GM18520 (cell line): Measurements from ENCODE around the gene KCNMA1.

ENCODE experiments used
- ATAC-seq: cut with Tn5 transposase; IDR thresholded peaks from one replicate; pipeline ENCODE4 v1.9.1; 2021; ENCODE audit not compliant: unreplicated experiment

Gene KCNMA1

DNA sequence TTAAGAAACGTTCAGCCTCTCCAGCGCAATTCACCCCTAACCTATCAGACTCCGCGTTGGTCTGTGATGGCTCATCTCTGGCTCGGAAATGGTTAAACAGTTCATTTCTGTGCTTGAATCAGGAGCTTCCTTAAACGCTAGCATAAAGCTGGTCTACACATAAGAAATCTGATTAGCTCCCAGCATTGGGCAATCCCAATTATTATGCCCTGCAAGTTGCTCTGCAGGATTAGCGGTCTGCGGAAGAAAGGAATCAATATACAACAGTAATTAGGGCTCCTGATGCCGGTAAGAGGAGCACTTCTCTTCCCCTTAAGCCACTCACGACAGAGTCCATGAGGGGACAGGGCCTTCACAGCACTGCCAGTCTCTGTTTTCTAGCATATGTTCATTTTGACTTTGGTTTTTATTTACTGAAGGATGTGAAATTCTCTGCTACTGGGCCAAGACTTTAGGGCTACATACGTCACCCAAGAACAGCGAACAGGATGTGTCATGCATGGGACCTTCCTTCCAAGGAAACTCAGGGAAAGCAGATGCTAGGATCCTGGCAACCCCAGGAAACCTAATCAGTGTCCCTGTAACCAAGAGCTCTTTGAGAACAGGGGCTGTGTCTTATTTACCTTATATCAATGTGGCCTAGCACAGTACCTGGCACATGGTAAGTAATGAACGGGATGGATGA is 324.4 kb downstream of the KCNMA1 start:
- no peak for ATAC-seq

DNA sequence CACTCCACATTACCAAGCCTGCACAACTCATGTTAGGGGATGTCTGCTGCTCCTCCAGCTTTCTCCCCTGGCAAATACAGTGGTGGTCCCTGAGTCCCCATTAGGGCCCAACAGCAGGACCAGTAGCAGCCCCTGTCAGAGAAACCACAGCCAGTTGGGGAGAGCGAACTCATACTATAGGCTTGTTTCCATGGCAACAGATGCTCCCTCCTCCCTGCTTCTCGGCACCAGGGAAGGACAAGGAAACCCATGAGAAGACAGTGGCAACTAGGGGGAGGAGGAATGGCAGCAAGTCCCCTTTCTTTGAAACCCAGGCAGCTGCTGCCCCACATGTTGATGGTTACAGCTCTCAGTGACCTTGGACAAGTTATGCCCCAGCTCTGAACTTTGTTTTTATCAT is 326.4 kb downstream of the KCNMA1 start:
- no peak for ATAC-seq

DNA sequence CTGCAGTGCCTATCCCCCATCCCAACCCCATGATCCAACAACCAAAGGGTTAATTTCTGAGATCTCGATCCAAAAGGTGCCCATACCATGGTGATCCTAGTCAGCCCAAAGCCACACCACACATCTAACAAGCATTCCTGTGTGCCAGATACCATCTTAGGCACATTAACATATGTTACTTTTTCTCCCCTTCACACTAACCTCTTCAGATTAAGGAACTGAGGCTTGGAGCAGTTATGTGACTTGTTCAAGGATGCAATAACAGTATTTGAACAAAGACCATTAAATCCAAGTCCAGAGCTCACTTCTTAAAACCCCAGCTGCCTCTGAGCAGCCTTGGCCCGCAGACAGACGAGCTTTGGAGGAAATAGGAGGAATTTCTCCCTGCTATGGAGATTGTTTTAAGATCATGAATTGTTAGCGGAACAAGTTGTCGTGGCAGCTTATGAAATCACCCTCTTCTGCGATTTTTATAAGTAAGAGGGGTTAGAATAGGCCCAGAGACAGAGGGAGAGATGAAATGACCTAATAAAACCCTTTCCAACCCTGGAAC is 327.2 kb downstream of the KCNMA1 start:
- no peak for ATAC-seq

DNA sequence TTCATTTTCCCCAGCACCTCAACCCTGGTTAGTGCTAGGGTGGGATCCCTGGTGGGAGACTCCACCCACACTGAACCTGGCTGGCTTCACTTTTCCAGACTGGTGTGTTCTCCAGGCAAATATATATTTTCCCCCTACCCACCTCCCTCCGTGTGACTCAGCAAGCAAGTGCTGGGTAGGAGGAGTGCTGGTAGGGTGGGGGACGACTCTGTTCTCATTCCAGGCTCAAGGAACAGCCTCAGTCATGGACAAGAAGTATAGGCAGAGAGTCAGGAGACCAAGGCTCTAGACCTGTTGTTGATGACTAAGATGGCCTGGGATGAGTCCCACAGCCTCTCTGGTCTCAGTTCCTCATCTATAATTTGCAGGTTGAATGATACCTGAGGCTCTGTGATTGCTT is 328.1 kb downstream of the KCNMA1 start:
- no peak for ATAC-seq

DNA sequence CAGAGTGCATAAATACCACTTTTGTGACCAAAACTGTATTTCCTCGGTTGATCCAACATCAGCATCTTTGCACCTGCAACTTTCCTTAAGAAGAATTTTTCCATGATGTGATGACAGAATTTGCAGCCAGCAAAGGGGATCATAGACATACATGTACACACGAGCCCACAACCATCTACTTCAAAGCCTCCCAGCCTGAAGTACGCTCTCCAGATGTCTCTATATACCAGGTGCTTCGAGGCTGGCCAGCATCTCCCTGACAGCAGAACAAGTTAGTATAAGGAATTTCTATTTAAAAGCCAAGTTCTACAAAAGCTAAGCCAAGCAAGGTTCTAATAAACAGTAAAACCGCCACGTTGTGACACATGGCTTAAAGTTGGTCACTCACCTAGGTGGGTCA is 328.5 kb downstream of the KCNMA1 start:
- ATAC-seq: no peak

DNA sequence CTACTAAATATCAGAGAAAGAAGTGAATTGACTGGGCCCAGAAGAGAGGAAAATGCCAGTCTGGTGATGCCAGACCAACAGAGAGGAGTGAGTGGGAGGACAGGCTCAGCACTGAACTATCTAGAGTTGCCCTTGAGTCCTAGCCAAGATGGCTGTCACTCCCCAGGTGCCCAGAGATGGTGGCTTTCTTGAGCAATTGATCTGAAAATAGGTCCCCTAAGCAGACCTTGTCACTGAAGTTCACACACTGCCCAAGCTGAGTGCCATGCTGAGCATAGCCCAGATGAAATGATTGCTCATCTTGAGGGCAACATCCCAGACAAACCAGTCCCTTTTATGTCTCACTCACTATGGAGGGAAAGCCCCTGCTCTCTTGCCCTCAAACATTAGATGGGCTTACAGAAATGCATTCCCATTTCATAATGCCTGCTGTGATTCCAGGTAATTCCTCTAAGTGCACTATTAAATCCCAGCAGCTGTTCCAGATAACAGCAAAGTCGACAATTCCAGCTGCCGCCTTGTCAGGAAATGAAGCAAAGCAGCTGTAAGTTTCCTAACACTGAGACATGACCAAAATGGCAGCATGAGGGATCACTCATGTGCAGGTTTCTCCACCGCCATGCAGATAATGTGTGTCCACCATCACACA is 329.4 kb downstream of the KCNMA1 start:
- ATAC-seq: no peak

DNA sequence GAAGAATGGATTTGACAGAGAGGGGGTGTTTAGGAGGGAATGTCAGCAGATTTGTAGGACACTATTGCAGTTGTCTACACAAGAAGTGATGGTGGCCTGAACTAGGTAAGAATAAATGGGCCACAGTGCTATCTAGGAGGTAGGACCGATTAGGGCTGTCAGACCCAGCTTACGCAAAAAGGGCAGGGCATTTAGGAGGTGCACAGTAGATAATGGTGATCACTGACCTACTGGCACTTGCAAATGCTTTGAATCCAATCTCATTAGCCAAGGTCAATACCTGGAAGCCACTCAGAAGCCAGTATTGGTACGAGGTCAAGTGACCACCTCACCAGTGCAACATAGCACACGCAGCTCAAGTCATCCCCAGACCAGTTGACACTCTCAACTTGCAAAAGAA is 330.9 kb downstream of the KCNMA1 start:
- ATAC-seq: no peak

DNA sequence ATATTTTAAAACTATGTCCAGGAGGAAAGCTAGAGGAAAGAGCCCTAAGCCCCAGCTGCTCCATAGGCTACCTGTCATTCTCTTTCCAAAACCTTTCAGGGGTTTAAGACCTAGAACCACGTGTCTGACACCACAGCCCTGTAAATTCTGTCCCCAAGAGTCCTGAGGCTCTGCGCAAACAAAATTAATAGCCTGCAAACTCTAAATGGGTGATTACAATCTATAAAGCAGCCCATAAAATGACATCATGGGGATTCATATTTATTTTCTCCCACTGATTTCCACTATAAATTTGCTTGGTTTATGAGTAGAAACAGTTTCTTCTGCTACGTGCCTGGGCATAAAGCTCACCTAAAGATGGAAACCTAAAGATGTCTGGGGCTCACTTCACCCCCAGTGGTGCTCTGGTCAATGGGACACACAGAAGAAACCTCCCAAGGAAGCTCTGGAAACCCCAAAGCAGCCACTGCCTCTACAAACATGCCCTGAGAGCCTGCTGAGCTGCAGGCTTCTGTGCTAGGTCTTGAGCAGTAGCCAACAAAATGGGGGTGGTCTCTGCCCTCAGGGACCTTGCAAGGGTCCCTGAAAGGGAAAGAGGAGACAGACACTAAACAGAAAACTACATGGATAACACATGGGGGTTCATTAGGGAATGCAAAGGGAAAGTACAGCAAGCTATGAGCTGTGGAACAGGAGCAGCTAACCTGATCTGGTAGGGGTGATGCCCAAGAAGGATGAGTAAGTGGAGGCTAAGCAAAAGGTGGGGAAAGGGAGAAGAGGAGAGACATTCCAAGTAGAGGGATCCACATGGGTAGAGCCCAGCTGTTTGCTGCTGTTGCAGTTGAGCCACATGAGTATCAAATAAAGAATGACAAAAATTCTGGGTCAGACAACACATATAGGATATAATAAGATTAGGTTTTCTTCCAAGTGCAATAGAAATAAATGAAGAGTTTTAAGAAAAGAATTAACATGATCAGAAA is 331.7 kb downstream of the KCNMA1 start:
- no peak for ATAC-seq

DNA sequence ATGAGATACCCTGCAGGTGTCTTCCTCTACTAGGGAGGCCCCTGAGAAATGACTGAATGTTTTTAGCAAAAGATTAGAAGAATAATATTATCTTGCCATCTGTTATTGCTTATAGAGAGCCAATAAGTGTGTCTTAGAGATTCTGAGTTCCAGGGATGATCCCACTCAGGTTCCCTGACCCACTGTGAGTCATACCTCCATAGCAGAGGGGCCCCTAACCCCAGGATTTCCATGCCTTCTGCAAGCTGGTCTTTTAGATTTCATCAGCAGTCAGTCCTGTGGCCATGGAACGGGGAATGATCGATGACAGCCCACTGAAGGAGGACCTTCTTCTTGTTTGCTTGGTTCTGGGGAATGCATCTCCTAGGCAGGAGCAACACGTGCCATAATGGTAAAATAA is 333.4 kb downstream of the KCNMA1 start:
- no peak for ATAC-seq

DNA sequence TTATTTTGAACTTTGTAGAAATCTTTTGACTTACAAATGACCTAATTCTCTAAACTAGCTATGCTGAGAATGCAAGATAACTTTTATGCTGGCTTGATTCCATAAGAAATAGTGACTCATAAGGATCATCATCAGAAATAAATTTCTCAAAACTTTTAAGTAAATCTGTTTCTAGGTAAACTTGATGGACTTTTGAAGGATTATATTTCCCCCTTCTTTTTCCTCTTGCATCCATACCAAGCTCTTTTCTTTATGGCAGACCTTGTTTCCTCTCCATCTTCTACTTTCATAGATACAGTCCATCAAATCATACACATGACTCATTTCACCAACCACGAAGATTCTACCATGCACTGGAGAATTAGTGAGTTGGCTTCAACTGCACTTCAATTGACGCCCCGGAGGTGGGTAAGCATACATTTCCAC is 336.3 kb downstream of the KCNMA1 start:
- ATAC-seq: no peak

DNA sequence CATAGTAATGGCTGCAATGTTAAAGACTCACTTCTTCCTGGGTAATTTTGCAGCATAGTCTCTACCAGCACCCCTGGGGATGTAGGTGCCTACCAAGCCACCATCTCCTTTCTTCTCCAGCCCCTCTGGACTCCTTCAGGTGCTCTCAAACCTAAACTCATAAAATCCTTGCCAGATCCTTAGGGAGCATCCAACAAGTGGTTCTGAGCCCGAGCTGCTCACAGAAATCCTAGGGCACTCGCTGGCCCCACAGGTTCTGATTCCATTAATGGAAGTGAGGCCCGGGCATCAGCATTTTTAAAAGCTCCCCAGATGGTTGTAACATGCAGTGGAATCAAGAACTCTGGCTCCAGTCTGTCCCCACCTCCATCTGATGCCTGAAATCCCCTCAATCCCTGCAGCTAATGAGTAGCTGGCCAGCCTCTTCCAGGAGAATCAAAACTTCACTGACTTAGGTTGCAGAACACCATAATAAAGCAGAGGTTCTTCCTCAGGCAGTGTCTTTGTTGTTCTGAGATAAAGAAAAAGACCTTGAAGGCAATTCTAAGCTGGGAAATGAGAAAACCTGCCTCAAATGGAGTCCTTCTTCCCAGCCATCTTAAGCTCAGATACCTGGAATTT is 336.8 kb downstream of the KCNMA1 start:
- ATAC-seq: no peak

DNA sequence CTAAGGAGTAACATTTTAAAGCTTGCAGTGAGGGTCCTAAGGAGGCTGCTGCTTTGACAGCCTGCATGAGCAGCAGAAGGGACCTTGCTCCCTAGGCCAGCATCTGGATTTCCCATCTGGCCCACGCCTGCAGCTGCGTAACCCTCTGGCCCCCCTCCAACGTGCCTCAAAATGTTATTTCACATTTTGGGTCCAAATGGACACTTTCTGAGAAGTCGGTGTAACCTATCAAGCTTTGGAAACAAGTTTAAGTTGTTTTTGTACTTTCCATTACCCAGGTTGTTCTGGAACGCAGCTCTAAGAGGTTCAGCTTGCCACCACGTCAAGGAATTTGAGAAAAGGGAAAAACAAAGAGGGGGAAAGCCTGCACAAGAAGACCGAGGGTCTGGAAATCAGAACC is 338.3 kb downstream of the KCNMA1 start:
- ATAC-seq: no peak

DNA sequence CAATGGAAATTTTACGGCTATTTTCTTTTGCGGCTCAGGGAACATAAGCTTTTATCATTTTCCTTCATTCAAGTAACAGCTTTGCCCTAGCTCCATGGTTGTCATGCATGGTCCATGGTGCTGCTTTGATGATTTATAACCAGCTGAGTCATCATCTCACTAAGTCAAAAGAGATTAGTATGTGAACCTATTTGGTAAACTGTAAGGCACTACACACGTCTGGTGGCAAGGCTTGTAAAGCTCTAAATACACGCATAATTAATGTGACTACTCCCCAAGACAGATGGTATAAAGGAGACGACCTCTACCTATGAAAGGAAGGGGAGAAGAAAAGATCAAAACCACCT is 340.2 kb downstream of the KCNMA1 start:
- ATAC-seq: no peak

DNA sequence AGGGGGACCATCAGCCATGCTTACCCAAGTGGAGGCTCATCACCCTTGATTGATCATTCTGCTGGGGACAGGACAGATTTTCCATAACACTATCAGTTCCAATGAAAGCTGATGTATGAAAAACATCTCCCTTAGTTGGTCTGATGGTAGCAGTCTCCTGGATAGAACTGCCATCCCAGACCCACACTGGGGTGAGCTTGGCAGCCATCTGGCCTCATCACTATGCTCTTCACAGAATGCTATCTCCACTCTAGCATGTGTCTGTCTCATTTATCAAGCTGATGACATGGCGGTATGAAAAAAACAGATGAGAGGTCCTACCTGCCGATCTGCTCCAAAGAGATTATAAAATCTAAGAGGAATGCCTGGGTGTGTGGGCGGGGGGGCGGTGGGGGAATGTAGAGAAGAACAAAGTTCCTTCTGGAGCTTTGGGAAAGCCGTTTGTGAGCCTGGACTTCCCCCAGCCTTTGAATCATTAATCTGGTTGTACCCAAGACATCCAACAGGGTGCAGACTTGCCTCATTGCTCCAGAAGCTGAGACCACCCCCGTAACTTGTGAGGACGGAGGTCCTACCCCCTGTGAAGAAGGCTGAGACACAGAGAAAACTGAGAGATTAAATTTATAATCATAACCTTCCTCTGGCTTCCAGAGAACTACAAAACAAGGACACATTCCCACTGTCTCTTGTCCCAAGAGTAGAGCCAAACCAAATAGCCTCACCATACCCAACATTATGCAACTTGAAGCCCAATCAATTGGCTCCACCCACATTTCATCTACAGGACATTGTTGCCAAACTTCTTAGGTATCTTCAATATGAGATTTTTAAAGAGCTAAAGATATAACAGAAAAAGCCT is 340.8 kb downstream of the KCNMA1 start:
- ATAC-seq: no peak

DNA sequence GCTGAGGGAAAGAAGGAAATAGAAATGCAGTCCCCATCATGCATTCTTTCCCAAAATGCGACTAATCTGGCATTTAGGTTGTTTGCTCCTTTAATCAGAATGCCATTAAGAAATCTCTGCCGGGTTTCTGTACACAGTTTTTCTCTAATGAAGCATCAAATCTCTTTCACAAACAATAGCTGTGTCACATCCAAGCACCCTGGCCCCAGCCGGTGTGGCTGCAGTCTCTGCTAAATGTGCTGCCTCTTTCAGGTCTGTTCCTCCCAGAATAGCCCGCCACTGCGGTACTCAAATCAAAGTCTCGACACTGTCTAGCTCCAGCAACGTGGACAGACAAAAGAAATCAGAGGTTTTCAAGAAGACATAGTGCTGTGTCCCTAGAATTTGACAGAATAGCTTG is 343.8 kb downstream of the KCNMA1 start:
- ATAC-seq: no peak

DNA sequence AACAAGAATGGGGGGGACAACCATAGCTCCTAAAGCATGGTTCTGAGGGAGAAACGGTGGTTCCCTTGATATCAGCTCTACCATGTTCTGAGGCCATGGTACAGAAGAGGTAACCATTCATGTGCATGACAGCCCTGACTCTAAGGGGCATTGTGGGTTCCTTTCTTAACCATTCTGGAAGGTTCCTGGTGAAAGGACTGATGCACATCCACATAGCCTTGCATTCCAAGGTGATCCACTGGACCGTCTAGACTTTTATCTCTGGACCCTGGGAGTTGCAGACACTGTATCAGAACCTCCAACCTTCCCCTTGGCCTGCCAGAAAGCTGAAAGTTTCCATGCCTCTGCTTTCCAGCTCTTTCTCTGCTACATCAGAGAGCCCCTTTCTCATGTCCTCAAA is 344.3 kb downstream of the KCNMA1 start:
- ATAC-seq: no peak

DNA sequence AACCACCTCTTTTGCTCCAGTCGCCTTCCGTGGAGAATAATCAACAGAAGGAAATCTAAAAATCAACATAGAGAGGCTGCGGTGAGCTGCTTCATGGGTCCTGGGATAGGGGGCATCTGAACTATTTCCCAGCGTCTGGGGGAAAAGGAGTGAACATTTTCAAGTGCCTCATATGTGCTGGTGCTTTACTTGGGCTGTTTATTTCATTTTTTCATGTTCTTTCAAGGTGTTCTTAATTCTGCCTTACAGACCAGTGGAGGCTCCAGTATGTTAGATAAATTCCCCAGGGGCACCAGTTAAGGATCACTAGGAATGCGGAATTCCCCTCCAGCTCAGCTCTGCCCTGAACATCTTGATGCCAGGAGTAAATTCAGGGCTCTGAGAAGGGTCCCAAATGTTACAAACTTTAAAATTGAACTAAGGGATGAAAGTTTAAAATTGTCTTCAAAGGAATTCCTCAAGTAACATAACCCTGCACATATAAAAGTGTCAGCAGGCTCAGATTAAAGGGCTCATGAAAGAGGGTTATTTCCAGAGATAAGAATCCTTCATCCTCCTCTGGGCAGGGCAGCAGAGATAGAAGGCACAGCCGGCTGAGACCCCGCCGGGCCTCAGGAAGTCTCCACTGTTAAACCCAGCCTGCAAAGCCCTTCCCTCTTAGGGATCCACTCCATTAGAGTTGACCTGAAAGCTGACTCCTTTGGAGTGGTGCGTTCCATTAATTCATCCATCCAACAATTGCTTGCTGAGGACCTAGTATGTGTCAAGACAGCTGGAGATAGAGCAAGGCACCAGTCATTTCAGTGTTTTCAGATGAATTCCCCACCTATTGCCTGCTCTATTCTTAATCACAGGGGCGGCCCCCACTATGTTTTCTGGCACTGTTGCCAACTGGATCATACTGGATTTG is 345.8 kb downstream of the KCNMA1 start:
- ATAC-seq: no peak

DNA sequence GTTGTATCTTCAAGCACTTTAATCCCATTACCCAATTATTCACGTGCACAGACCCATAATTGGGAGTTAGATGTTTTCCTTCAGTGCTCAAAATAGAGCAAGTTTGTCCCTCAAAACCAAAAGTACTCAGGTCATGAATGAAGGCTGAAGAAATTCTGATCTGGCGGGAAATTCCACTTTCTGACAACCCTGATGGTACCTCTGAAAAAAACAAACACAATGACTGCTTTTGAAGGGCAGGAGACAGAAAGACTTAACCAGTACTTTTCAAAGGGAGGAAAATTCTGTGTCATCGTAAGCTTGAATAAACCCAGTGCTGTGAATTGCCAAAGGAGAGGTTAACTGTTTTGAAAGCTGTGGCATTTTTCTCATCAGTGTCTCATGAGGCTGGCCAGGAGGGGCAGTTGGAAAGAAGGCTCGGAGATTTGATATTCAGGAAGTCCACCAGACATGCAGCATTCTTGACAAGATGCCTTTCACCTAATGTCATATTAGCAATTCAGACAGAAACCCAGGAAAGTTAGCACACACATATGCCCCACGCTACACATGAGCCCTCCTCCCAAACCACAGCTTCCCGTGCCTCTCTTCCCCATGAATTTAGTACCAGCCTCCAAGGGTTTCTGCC is 347.0 kb downstream of the KCNMA1 start:
- ATAC-seq: no peak

DNA sequence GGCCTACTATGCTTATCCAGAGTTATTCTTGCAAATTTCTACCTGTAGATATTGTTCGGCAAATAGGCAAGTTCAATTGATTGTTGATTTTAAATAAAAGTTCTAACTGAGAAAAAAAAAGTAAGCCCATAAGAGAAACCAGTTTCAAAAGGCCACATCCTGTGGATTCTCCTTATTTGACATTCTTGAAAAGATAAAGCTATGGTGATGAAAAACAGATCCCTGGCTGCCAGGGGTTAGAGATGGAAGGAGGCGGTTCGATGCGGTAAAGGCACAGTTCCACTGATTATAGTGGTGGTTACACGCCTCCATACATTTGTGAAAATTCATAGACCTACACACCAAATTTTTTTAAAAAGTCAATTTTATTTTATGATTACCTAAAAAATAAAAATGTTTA is 347.8 kb downstream of the KCNMA1 start:
- no peak for ATAC-seq
